ENCODE results near the gene LSM14A. TPM values are rescaled to one million over a fixed set of nuclear protein-coding genes. Genes with fewer than 3 reads are reported as not detected.
"Not testable (repeated sequence)": the region's sequence is repeated elsewhere in the genome, so short reads cannot be mapped to it uniquely, and the experiment has no call there.

Gene LSM14A
- total RNA-seq (2014; rRNA removed; shearing (Covaris generic)): 50.3 and 62.8 TPM in 2 replicates

GRCh38 chr19:34171877-34172660 lies at the start of gene LSM14A:
Gene LSM14A (plus strand): TSS chr19:34172504. CDS start chr19:34172643, 139 bp downstream.
- DNase-seq (ENCODE audit: low read depth): peak; percentile 91

- DNase-seq (ENCODE audit: low read depth): no peak
Observed at GRCh38 chr19:34124828-34125227, 47.5 kb upstream of the LSM14A start.

GRCh38 chr19:34126966-34127365 lies 45.3 kb upstream of the LSM14A start:
- no peak for DNase-seq (ENCODE audit: low read depth)

- no peak for DNase-seq (ENCODE audit: low read depth)
Observed at GRCh38 chr19:34127684-34128189, 44.6 kb upstream of the LSM14A start.

- peak; percentile 38 for DNase-seq (ENCODE audit: low read depth)
Observed at GRCh38 chr19:34128558-34129250, 43.6 kb upstream of the LSM14A start.

- no peak for DNase-seq (ENCODE audit: low read depth)
Observed at GRCh38 chr19:34131100-34131499, 41.2 kb upstream of the LSM14A start.

- not testable (repeated sequence) for DNase-seq (ENCODE audit: low read depth)
Observed at GRCh38 chr19:34132145-34132544, 40.2 kb upstream of the LSM14A start.

GRCh38 chr19:34132706-34133105 lies 39.6 kb upstream of the LSM14A start:
- not testable (repeated sequence) for DNase-seq (ENCODE audit: low read depth)

GRCh38 chr19:34134190-34135053 lies 37.9 kb upstream of the LSM14A start:
- DNase-seq (ENCODE audit: low read depth): peak; percentile 89

- DNase-seq (ENCODE audit: low read depth): no peak
Observed at GRCh38 chr19:34135054-34135800, 37.1 kb upstream of the LSM14A start.

- no peak for DNase-seq (ENCODE audit: low read depth)
Observed at GRCh38 chr19:34135821-34136611, 36.3 kb upstream of the LSM14A start.

GRCh38 chr19:34141025-34141424 lies 31.3 kb upstream of the LSM14A start:
- no peak for DNase-seq (ENCODE audit: low read depth)

- no peak for DNase-seq (ENCODE audit: low read depth)
Observed at GRCh38 chr19:34142440-34142839, 29.9 kb upstream of the LSM14A start.

- DNase-seq (ENCODE audit: low read depth): peak; percentile 53
Observed at GRCh38 chr19:34145741-34146202, 26.5 kb upstream of the LSM14A start.

GRCh38 chr19:34148658-34149185 lies 23.6 kb upstream of the LSM14A start:
- no peak for DNase-seq (ENCODE audit: low read depth)

- DNase-seq (ENCODE audit: low read depth): no peak
Observed at GRCh38 chr19:34149873-34150272, 22.4 kb upstream of the LSM14A start.

GRCh38 chr19:34150558-34150957 lies 21.7 kb upstream of the LSM14A start:
- no peak for DNase-seq (ENCODE audit: low read depth)

- no peak for DNase-seq (ENCODE audit: low read depth)
Observed at GRCh38 chr19:34151439-34151838, 20.9 kb upstream of the LSM14A start.

- no peak for DNase-seq (ENCODE audit: low read depth)
Observed at GRCh38 chr19:34154401-34154800, 17.9 kb upstream of the LSM14A start.

- no peak for DNase-seq (ENCODE audit: low read depth)
Observed at GRCh38 chr19:34155686-34156085, 16.6 kb upstream of the LSM14A start.

Data from RPMI7951 (cell line).